HG03280 (cell line): ENCODE measurements around the gene RBPMS2.

ENCODE experiments used
- ATAC-seq: cut with Tn5 transposase; IDR thresholded peaks from one replicate; pipeline ENCODE4 v1.9.1; 2021; ENCODE audit warnings: mild to moderate bottlenecking, moderate library complexity; ENCODE audit not compliant: unreplicated experiment

The RBPMS2 gene

DNA sequence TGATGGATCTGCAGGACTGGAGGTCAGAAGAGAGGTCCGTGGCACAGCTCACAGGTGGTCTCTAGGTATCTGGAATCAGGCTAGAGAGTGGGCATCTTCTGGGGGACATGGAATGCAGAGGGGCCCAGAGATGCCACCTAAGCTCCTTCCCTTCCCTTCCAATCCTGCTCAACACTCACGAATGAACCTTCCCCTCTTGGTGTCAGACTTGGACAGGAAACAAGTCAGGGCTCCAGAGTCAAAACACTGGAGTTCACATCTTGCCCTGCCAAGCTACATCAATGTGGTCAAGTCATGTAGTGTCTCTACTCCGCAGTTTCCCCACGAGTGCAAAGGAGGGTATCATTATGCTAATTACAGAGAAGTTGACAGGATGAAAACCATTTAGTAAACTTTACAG, 16.0 kb upstream of the RBPMS2 start:
- no peak for ATAC-seq

DNA sequence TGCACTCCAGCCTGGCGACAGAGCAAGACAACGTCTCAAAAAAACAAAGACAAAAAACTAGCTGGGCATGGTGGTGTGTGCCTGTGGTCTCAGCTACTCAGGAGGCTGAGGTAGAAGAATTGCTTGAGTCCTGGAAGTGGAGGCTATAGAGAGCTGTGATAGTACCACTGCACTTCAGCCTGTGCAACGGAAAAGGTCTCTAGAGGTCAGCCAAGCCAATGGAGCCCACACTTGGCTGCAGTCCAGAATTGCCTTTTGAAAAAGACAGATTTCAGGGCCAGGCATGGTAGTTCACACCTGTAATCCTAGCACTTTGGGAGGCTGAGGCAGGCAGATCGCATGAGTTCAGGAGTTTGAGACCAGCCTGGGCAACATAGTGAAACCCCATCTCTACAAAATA, 8.4 kb upstream of the RBPMS2 start:
- ATAC-seq, result no peak

DNA sequence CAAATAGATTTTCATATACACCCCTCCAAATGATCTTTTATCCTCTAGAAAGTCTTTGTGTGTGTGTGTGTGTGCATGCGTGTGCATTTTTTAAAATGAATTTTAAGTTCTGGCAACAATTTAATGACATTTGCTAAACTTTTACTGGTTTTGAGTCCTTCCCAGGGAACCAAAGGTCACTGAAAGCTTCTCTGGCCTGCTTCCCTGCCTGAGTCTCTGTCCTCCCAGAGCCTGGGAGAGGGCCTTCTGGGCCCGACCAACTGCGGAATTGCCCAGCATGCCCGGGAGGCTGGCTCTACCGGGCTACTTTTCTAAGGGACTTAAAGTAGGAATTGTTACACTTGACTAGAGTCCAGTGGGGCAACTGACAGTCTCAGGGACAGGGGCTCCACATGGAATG, 7.4 kb upstream of the RBPMS2 start:
- ATAC-seq, result no peak

DNA sequence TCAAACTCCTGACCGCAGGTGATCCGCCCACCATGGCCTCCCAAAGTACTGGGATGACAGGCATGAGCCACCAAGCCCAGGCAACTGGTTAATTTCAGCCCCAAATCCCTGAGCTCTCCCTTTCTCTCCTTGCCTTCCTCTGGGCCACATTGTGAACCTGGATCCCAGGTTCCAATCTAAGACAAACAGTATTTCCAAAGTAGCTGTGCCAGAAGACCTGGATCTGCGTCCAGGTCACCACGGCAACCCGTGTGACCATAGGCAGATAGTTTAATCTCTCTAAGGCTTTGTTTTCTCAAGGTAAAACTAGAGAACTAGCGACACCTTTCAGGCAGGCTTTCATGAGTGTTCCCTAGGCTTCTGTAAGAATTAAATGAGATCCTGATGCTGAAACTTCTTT, 5.9 kb upstream of the RBPMS2 start:
- no peak for ATAC-seq

DNA sequence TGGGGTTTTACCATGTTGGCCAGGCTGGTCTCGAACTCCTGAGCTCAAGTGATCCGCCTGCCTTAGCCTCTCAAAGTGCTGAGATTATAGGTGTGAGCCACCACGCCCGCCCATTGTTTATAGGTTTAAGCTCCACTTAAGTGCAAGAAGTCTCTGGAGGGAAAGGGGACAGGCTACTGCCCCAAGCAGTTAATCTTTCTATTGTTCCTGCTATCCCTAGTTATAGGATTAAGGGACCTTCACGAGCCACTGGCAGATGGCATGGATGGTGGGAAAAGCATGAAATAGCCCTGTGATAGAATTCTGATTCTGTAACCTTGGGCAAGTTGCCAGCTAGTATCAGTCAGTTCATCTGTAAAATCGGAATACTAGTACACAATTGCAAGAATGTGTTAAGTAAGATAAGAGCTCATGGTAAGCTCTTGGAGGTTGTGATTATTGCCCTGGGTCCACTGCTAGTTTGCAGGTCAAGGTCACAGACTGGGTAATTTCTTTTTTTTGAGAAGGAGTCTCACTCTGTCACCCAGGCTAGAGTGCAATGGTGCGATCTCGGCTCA, 5.3 kb upstream of the RBPMS2 start:
- no peak for ATAC-seq

DNA sequence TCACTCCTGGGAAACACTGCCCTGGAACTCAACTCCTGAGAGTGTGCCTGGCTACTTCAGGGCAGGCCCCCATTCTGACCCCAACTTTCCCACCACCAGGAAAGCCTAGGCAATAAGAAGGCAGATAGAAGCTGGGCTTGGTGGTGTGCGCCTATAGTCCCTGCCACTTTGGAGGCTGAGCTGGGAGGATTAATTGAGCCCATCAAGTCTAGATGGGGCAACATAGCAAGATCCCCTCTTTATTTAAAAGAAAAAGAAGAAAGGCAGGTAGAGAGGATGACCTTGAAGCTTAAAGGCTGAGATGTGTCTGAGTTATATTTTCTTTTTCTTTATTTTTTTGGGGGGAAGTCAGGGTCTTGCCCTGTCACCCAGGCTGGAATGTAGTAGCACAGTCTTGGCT, 4.2 kb upstream of the RBPMS2 start:
- no peak for ATAC-seq

DNA sequence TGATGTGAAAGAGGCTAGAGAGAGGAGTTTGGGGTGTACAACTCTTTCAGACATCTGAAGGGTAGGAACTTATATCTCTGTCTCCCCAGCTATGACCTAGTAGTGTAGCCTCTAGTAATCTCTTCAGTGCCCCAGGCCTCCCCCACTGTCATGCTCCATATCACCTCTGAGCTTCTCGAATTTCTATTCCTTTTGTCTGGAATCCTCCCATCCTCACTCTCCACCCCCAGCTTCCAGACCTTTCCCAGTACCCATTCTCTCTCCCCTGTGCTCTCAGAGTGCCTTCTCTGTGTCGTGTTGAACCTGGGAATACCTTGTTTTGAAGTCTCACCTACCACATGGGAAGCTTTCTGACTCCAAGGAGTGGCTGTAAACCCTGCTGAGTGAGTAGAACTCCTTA, 3.6 kb upstream of the RBPMS2 start:
- no peak for ATAC-seq

DNA sequence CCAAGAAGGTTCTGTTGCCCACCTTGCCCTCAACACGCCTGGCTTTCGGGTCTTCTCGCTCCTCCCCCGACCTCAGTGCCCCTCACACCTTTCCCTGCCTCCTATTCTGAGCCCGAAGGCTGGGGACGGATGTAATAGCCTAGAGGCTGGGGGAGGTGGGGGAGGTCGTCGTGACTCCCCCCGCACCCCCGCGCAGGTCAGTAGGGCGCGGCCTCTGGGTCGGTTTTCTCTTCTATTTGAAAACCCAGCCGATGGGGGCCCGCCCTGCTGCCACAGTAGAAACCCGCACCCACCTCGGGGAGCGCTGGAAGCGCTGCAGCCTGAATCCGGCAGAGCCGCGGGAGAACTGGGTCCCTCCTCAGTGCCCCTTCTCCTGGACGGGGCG, 1.0 kb upstream of the RBPMS2 start:
- no peak for ATAC-seq

DNA sequence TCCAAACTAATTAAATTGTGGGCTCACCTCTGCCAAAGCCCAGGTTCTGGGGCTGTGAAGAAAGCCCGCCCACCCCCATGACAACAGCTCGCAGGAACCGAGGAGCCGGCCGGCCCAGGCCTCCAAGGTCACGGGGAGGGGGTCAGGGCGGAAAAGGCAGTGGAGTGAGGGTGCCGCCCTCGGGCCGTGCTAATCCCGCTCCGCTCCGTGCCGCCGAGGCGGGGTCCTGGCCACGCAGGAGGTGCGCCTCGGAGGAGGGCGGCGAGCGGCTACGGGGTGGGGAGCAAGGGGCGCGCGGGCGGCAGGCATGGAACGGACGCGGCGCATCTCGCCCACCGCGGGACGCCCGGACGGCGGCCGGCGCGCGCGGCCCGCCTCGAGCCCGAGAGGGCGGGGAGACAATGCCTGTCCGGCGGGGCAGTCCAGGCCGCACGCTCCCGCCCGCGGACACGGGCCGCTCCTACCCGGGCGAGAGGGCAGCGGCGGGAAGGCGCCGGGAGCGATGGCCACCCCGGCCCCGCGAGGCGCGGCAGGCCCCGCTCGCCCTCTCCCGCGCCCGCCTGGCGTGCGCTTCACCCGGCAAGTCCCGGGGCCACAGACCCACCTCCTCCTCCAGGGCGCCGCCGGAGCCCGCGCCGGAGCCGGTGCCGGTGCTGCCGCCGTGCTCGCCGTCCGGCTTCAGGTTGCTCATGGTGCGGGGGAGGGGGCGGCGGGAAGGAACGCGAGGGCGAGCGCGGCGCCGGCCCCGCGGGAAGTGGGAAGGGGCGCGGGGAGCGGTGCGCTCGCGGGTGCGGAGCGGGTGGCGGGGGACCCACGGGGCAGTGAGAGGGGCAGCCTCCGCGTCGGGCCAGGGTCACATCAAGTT, 528 bp downstream of the RBPMS2 start:
- no peak for ATAC-seq

DNA sequence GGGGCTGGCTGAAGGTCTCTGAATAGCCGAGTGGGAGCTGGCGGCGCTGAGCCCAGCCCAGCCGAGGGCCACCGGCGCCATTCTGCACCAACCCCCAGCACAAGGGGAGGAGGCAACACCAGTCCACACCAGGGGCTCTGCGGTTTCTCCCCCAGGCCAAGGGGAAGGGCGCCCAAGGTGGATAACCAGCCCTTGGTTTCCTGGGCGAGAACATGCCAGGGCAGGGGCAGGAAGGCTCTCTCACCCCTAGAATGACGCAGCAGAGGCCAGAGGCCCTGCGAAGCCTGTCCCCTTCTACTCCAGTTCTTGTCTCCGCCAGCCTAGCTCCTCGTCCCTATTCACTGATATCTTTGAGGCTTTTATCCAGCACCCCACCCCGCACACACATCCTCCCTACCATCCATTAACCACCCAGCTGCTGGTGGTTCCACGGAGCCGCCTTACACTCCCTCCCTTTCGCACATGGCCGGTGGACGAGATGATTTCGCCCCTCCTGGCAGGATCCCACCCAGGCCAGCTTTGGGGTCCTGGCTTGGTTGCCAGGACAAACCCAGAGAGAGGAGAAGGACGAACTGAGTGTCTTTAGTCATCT, 1.3 kb downstream of the RBPMS2 start:
- no peak for ATAC-seq

DNA sequence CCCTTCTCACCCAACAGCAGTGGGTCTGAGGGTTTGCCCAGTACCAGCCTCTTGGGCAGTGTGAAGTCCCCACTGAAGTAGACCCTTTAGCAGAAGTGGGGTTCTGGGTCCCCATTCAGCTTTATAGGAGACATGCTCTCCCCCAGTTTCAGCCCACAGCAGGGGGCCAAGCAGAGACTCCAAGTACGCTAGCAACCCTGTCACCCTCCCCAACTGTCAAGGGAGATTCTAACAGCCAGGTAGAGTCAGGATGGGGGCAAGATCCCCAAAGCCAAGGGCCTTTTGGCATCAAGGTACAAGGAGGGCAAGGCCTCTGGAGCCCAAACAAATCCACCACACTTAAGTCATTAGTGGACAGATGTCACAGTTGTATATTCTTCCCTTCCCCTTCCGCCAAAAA, 1.8 kb downstream of the RBPMS2 start:
- no peak for ATAC-seq

DNA sequence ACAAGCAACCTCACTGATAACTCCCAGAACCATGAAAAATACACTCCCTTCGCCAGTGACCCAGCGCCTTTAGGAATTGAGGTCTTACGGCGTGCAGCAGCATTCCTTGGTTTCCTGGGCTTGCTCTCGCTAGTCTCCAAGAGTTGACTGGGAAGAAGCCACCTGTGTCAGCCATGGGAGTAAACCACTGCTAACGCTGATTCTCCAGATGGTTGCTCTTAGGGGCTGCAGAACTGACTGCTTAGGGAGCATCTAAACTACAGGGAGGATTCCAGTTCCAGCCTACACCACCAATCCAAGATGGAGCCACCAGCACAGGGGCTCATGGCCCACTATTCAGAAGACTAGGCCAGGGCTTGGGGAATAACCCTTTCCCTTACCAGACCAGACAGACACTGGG, 2.4 kb downstream of the RBPMS2 start:
- ATAC-seq, result no peak

DNA sequence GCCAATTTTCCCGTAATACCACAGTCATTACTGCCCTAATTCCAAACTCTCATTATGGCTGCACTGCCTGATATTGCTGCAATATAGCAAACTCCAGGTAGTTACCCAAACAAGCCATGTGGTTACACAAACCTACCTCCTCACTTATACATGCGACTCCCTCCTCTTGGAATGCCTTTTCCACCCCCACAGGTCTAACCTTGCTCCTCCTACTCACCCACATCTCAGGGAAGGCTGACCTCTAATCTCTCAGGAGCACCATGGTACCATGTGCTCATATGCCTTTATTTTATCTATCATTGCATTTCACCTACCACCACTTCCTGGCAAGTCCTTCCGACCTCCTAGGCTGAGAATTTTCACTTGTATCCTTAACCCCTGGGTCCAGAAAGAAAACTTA, 2.9 kb downstream of the RBPMS2 start:
- ATAC-seq, result no peak

DNA sequence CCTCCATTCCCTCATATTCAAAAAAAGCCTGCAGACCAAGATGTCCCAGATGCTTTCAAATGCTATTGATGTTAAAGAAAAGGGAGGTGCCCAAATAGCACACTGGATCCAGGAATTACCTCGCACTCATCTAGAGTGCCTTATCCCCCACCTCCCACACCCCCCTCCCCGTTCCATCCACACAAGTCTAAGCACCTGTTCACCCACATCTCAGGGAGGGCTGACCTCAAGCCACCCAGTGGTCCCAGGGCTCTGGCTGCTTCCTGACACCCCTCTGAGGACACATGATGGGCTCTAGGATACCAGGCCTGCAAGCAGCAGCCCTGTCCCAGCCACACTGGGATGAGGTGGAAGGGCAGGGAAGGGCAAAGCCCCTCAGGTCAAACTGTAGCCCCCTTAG, 4.8 kb downstream of the RBPMS2 start:
- no peak for ATAC-seq

DNA sequence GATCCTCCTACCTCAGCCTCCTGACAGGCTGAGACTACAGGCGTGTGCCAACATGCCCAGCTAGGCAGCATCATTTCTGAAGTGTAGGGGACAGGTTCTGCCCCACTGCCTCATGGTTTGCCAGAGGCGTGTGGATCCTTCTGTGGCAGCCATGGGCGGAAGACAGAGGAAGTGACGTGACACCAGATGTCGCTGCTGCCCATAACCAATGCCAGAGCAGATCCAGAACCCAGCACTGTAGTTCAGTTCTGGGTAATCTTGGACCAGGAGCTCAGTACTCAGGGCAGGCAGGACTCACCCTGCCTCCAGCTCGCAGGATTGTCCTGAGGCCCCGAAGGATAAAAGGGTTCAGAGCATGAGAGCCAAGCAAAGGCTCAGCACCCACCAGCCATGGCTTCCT, 8.2 kb downstream of the RBPMS2 start:
- ATAC-seq, result no peak

DNA sequence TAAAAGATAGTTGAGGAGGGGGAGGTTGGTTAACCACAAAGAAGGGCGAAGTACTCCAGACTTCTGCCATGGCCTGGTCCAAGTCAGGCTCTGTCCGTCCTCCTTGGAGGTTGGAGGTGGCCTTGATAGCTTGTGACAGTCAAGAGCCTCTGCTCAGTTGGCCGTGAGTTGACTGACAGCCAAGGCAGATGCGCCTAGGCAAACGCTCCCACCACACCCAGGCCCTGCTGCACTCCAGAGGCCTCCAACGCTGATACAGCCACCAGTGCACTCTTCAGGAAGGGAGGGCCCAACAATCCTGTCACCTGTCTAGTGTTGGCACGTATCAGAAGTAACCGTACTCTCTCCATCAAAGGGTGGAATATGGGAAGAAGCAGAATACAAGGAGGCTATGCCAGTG, 9.3 kb downstream of the RBPMS2 start:
- ATAC-seq, result no peak

DNA sequence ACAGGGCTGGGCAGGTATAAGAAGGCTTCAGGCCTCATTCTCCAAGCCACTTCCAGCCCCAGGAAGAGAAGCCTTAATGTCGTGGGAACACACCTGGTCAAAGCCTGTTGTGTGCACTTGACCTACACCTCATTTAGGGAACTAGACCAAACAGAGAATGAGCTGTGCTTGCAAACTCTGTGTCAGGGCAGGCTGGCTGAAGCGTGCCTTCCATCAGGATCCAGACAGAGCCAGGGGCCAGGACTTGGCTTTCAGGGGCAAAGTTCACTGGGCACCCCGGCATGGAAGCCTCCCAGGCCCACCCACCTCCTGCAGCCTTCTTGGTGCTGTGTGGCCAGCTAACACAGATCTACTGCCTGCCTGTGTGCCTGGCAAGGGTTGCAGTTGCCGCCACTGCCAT, 11.5 kb downstream of the RBPMS2 start:
- ATAC-seq, result no peak

DNA sequence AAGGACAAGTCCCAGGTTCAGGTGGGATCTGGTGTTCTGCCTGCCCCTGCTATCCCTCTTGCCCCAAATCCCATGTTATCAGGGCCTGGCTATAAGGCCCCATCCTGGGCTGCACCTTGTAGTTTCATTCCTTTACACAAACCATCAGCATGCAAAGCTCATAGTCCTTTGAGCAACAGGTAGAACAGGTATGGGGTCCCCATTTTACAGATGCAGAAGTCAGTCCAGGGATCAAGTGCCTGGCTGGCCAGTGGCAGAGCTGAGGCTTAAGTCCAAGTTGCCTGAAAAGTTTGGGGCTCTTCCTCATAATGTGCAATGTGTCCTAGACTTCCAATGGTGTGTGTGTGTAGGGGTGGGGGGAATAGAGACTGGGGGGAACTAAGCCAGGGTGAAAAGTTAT, 11.9 kb downstream of the RBPMS2 start:
- ATAC-seq, result no peak

DNA sequence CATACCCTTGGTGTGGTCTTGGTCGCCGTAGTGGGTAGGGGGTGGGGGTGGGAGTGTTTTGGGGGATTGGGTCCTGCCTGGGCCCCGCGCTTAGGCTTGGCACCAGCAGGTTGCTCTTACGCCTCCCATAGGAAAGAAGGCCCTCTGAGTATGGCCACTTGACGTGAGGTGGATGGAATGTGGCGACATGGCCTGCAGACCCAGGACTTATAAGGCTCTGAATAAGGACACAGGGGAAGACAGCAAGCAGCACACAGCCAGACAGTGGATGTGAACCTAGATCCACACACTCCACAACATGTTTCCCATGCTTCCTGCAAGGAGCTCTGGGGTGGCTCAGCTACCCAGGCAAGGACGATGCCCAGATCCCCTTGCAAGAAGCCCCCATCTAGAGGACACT, 12.4 kb downstream of the RBPMS2 start:
- ATAC-seq, result no peak

DNA sequence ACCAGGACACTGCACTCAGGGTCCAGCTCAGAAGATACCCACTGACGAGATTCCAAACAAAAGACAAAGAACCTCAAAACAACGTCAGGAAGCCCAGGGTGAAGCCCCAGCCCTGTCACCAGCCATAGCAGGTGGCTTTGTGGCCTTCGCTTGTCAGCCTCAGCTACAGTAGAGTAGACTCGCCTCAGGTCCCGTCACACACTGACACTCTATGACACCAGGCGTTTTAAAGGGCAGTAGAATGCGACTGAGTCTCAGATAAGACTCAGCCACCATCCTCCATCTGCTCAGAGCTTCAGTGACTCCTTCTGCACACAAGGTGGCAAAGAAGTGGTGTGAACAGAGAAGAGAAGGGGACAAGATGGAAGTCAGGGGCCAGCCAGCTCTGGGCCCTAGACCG, 12.8 kb downstream of the RBPMS2 start:
- no peak for ATAC-seq

DNA sequence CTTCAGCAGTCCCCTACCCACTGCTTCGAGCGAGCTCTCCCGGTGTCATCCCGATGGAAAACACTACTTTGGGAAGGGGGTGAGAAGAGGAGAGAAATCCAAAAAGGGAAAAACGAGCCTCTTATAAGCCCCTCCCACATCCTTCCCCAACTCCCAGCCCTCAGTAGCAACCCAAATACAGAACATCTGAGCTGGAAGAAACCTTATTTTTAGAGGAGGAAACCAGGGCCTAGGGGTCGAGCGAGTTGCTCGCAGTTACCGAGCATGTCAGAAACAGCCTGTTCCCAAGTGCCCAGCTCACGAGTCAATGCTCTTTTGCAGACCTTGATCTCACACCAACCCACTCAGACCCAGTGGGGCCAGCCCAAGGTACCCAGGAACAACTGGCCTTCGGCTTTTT, 14.2 kb downstream of the RBPMS2 start:
- ATAC-seq, result no peak

DNA sequence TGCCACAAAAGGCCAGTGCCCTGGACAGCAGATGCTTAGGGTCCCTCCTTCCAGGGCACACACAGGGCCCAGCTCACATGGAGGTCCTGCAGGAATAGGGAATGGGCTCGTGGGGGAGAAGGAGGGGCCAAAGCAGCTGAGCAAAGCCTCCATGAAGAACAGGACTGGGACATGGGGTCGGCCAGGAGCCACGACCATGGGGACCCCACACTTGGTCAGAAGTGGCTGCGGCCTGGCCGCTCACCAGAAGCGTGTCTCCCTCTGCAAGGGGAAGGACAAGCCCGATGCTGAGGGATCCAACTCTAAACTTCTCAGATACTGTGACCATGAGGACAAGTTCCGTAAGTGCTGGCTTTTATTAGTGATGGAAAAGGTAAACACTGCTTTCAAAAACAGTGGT, 15.3 kb downstream of the RBPMS2 start:
- no peak for ATAC-seq
